IPS-18a (cell line): ENCODE data around the gene OR2Z1.

Experiments used
- H3K27ac ChIP-seq: one replicate; pipeline ENCODE4 v1.5.1; 2013; ENCODE audit warnings: low read length
- H3K27me3 ChIP-seq: one replicate; pipeline ENCODE4 v1.6.1; 2013; ENCODE audit warnings: mild to moderate bottlenecking, low read length; ENCODE audit not compliant: control insufficient read depth, insufficient read depth
- H3K36me3 ChIP-seq: one replicate; pipeline ENCODE4 v1.6.1; 2013; ENCODE audit warnings: low read depth, low read length; ENCODE audit not compliant: control insufficient read depth
- H3K4me1 ChIP-seq: one replicate; pipeline ENCODE4 v1.6.1; 2013; ENCODE audit warnings: low read depth, low read length; ENCODE audit not compliant: control insufficient read depth
- H3K4me3 ChIP-seq: one replicate; pipeline ENCODE4 v1.5.1; 2013; ENCODE audit warnings: low read length
- H3K9ac ChIP-seq: one replicate; pipeline ENCODE4 v1.6.1; 2013; ENCODE audit warnings: mild to moderate bottlenecking, low read length, moderate library complexity
- H3K9me3 ChIP-seq: one replicate; pipeline ENCODE4 v1.6.1; 2013; ENCODE audit warnings: low read depth, low read length; ENCODE audit not compliant: control insufficient read depth

OR2Z1 gene, protein sequence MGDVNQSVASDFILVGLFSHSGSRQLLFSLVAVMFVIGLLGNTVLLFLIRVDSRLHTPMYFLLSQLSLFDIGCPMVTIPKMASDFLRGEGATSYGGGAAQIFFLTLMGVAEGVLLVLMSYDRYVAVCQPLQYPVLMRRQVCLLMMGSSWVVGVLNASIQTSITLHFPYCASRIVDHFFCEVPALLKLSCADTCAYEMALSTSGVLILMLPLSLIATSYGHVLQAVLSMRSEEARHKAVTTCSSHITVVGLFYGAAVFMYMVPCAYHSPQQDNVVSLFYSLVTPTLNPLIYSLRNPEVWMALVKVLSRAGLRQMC

DNA sequence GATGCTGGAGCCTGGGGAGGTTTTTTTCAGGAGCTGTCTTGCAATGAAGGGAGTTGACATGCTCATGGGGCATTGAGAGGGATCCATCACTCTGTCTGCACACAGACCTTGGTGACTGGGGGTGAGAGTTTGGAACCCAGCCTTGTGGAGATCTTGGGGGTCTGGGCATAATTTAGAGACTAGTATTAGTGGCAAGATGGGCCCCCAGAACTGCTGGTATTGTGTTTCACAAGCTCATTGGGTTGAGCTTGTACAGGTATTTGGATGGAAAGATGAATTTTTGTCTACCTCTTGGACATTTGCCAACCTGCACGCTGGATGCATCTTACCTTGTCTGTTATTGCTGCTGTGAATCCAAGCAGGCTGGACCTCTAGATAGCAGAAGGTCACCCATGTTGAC is at the start of gene OR2Z1:
OR2Z1 (plus strand) TSS at position 301 of the 400 bp plus-strand sequence. CDS start 9,395 bp downstream, outside the sequence.
- no peak within 1 kb of the TSS for H3K9ac ChIP-seq
- H3K27me3 ChIP-seq: no peaks in the 10 kb centered on the region
- peaks cover 23% of the 10 kb centered on the region for H3K9me3 ChIP-seq
- H3K4me1 ChIP-seq: no peaks in the 10 kb centered on the region
- no peaks in the 10 kb centered on the region for H3K36me3 ChIP-seq
- H3K27ac ChIP-seq: no peak within 1 kb of the TSS
- no peak within 1 kb of the TSS for H3K4me3 ChIP-seq

DNA sequence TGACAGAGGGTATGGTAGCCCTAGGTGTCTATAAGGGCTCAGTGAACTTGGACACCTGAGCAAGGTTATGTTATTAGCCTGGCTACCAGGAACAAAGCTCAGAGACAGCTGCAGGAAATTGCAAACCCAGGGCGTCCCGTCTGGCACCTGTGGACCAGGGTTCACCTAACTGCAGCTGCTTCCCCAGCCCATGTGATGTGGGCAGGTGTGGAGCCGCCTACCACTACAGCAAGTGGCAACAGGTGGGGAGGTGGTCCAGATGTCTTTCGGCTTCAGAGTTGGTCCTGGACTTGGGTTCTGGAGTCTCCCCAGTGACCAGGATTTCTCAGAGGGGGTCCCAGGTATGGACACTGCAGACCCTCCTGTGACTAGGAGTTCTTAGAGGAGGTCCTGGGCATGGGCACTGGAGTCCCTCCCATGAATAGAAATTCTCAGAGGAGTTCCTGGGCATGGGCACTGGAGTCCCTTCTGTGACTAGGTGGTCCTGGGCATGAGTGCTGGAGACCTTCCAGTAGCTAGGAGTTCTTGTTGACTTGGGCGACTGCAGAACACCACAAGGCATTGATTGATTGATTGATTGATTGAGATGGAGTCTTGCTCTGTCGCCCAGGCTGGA is 48.0 kb upstream of the OR2Z1 start:
- Histone ChIP-seq H3K4me1 (no peaks in the 10 kb centered on the region), H3K36me3 (no peaks in the 10 kb centered on the region), H3K9me3 (no peaks in the 10 kb centered on the region)

DNA sequence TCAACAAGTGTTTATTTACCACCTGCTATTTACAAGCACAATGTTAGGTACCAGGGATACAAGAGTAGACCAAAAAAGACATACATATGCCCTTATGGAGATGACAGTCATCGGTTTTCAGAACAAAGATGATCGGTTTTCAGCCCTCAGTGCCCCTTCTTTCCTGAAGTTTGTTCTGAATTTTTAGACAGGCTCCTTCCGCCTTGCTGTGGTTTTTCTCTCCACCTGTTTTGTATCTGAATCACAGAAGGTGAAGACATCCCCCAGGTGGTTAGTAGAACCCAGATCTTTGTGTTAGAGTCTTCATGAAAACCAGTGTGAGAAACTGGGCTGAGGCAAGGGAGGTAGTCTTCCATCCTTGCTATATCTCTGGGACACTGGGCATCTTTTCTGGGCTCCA is 46.4 kb upstream of the OR2Z1 start:
- Histone ChIP-seq H3K27me3 (no peaks in the 10 kb centered on the region), H3K9me3 (no peaks in the 10 kb centered on the region), H3K36me3 (no peaks in the 10 kb centered on the region), H3K4me3 (no peak overlapping the region), H3K9ac (no peak overlapping the region), H3K27ac (no peak overlapping the region), H3K4me1 (no peaks in the 10 kb centered on the region)

More for the DNA sequence above, 48.0 kb upstream of the OR2Z1 start:
- Histone ChIP-seq H3K27ac (no peak overlapping the region), H3K9ac (no peak overlapping the region), H3K27me3 (no peaks in the 10 kb centered on the region), H3K4me3 (no peak overlapping the region)

DNA sequence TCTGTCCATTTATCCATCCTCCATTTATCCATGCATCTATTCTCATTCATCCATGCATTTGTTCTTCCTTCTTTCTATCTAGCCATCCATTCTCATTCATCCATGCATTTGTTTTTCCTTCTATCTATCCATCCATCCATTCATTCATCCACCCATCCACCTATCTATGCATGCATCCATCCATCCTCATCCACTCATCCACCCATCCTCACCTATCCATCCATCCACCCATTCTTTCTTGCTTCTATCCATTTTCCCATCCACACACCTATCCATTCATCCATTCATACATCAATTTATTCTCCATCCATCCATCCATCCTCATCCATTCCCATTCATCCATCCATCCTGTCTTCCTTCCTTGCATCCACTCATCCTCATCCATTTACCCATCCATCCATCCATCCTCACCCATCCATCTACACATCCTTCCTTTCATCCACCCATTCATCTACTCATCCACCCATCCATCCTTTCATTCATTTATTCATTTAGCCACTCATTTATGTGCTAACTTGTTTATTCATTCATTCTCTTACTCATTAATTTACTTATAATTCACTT is 43.1 kb upstream of the OR2Z1 start:
- Histone ChIP-seq H3K4me3 (no peak overlapping the region), H3K36me3 (no peaks in the 10 kb centered on the region), H3K27me3 (no peaks in the 10 kb centered on the region), H3K9ac (no peak overlapping the region), H3K9me3 (no peaks in the 10 kb centered on the region), H3K4me1 (no peaks in the 10 kb centered on the region), H3K27ac (no peak overlapping the region)

DNA sequence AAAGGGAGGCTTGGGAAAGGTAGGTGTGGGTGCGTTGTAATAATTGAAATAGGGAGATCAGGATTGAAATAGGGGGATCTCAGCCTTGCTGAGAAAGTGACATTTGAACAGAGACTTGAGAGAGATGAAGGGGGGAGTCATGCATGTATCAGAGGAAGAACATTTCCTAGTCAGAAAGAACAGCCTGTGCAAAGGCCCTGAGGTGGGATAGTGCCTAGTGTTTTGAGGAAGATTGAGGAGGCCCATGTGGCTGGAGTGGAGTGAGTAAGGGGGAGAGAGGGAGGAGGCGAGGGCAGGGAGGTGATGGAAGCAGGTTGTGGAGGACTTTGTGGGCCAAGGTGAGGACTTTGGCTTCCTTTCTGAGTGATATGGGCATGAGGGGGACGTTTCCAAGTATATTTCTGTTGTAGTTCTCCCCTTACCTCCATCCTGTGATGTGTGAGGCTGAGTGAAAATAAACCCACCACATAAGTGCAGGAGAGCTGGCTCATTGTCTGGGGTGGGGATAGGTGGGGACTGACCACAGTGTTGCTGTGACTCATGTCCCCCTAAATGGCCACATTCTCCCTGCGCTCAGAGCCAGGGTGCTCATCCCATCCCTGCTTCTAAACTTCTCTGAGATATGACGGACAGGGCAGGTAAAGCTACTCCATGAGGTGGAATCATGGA is 40.6 kb upstream of the OR2Z1 start:
- Histone ChIP-seq H3K4me3 (no peak overlapping the region), H3K9me3 (no peaks in the 10 kb centered on the region), H3K27ac (no peak overlapping the region), H3K4me1 (no peaks in the 10 kb centered on the region), H3K27me3 (no peaks in the 10 kb centered on the region), H3K36me3 (no peaks in the 10 kb centered on the region), H3K9ac (no peak overlapping the region)

DNA sequence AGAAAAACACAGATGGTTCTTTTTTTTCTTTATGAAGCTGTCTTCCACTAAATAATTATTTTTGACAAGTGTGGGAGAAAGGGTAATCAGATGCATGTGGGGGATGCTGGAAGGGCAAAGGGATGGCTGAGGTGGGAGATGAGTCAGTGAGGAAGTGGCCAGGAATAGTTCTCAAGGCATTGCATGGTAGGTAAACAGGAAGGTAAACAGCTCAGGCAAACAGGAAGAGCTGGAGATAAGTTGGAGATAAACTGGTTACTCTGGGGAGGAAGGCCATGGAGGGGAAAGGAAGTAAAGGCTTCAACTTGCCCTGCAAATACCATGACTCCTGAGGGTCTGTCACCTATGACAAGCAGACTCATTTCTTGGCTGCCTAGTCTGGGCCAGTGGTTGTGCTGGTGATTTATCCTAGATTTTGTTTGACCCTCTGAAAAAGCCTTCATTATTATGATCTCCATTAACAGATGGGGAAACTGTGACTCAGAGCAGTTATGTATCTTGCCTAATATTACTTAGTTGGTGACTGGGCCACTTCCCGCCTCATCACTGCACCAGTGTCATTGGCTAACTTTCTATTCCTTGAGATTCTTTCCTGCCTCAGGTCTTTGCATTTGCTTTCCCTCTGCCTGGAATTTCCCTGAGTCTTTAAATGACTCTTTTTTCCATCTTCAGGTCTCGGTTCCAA is 39.9 kb upstream of the OR2Z1 start:
- Histone ChIP-seq H3K27ac (no peak overlapping the region), H3K4me3 (no peak overlapping the region), H3K9me3 (no peaks in the 10 kb centered on the region), H3K27me3 (no peaks in the 10 kb centered on the region), H3K36me3 (no peaks in the 10 kb centered on the region), H3K4me1 (no peaks in the 10 kb centered on the region), H3K9ac (no peak overlapping the region)

DNA sequence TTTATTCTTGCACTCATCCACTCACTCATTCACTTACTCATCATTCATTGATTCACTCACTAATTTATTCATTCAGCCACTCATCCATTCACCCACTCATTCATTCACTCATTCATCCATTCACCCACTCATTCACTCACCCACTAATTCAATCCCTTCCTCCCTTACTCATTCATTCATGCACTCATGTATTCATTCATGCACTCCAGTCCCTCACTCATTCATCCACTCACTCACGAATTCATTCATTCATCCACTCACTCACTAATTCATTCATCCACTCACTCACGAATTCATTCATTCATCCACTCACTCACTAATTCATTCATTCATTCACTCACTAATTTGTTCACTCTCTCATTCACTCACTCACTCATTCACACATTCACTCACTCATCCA is 39.0 kb upstream of the OR2Z1 start:
- Histone ChIP-seq H3K27ac (no peak overlapping the region), H3K9ac (no peak overlapping the region), H3K9me3 (no peaks in the 10 kb centered on the region), H3K36me3 (no peaks in the 10 kb centered on the region), H3K27me3 (no peaks in the 10 kb centered on the region), H3K4me3 (no peak overlapping the region), H3K4me1 (no peaks in the 10 kb centered on the region)

DNA sequence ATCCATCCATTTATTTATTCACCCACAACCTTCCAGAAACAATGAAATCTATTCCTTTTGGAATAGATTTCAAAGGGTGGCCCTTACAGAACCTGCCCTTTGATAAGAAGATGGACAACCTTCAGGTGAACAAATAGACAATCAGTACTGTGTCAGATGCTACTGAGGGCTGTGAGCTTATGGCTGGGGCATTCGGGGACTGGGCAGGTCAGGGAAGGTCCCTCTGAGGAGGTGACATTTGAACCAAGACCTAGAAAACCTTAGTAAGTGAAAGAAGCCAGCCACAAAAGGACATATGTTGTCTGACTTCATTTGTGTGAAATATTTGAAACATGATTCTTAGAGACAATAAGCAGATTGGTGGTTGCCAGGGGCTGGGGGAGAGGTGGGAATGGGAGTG is 38.5 kb upstream of the OR2Z1 start:
- H3K27me3 ChIP-seq: no peaks in the 10 kb centered on the region
- no peak overlapping the region for H3K27ac ChIP-seq
- no peak overlapping the region for H3K4me3 ChIP-seq
- H3K9me3 ChIP-seq: no peaks in the 10 kb centered on the region
- H3K9ac ChIP-seq: no peak overlapping the region
- no peaks in the 10 kb centered on the region for H3K36me3 ChIP-seq
- no peaks in the 10 kb centered on the region for H3K4me1 ChIP-seq

DNA sequence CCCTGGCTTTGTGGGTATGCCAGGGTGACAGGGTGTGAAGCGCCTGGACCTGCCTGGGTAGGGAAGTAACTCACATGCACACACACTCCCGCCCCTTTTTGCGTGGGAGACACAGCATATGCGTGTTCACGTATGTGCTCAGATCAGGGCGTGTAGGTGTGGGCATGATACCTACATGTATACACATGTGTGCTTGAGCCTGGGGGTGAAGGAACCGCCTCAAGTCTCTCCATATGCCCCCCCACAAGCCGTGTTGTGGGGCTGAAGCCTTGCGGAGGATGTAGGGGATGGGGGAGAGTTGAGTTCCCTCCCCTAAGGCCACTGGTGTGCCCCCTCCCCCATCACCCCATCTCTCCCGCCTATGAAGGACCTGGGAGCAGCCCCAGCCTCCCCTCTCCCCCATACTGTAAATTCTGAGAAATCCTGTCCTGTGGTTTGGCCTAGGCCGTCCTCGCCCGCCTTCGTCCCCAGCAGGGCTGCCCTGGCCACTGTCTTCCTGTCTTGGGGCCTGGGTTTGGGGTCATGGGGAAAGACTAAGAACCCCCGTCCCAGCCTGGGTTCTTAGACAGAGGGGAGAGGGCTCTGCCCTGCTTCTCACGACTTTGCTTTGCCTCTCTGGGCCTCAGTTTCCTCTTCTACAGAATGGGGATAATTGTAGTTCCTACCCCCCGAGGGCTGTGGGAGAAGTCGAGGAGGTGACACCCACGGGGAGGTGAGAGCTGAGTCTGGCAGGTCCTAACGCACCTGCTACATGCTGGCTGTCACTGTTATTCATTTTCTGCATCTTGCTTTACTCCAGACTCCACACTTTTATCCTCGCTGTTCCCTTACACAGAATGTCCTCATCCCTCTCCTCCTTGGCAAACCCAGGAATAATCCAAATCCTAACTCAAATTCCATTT is 37.2 kb upstream of the OR2Z1 start:
- Histone ChIP-seq H3K36me3 (no peaks in the 10 kb centered on the region), H3K27ac (no peak overlapping the region), H3K9me3 (no peaks in the 10 kb centered on the region), H3K9ac (no peak overlapping the region), H3K4me3 (no peak overlapping the region), H3K4me1 (no peaks in the 10 kb centered on the region), H3K27me3 (no peaks in the 10 kb centered on the region)

DNA sequence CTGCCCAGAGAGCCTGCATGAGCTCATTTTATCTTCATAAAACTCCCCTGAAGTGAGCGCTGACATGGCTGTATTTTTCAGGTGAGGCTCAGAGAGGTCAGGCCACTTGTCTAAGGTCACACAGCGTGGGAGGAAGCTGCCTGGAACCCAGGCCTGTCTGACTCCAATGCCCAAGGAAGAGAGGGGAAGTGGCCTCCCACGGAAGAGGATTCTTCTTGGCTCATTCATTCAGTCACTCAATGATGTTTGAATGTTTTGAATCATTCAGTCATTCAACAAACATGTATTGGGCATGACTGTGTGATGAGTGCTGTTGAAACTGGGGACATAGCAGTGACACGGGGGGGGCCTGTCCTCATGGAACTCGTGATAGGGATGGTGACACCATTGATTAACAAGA is 34.9 kb upstream of the OR2Z1 start:
- H3K27me3 ChIP-seq: no peaks in the 10 kb centered on the region
- no peak overlapping the region for H3K27ac ChIP-seq
- no peaks in the 10 kb centered on the region for H3K4me1 ChIP-seq
- H3K9me3 ChIP-seq: no peaks in the 10 kb centered on the region
- H3K4me3 ChIP-seq: no peak overlapping the region
- no peaks in the 10 kb centered on the region for H3K36me3 ChIP-seq
- H3K9ac ChIP-seq: no peak overlapping the region
